Cardiac muscle cell (in vitro differentiated cells and primary cell): ENCODE data around the gene APIP. TPM values are rescaled to one million over a fixed set of nuclear protein-coding genes. Genes with fewer than 3 reads are reported as not detected.

Source experiments
- DNase-seq, 2 donors: peaks; one replicate each; pipeline versions ENCODE4 v3.0.0 to v3.0.0-alpha.2; 2010 to 2017; ENCODE audit warnings: low read depth in 1 of 2, low spot score in 1 of 2
- H3K27ac ChIP-seq: fragments of 200-600 bp; sonication (generic); 2 replicates; pipeline ENCODE4 v1.5.1; 2016
- H3K27me3 ChIP-seq: fragments of 200-600 bp; sonication (generic); 2 replicates; pipeline ENCODE4 v1.6.0; 2016; ENCODE audit warnings: control low read depth
- H3K36me3 ChIP-seq: fragments of 200-600 bp; sonication (generic); 2 replicates; pipeline ENCODE4 v1.5.1; 2016; ENCODE audit warnings: control low read depth
- H3K4me1 ChIP-seq: fragments of 200-600 bp; sonication (generic); 2 replicates; pipeline ENCODE4 v1.8.1; 2017; ENCODE audit warnings: low read depth, mild to moderate bottlenecking, mixed run types
- H3K4me3 ChIP-seq: fragments of 200-600 bp; sonication (generic); 2 replicates; pipeline ENCODE4 v1.5.1; 2016; ENCODE audit warnings: mild to moderate bottlenecking
- H3K9me3 ChIP-seq: fragments of 200-600 bp; sonication (generic); 2 replicates; pipeline ENCODE4 v1.5.1; 2017; ENCODE audit warnings: low read depth, mild to moderate bottlenecking, control low read depth
- CTCF ChIP-seq: IDR thresholded peaks from 2 replicates; pipeline ENCODE4 v1.5.1; 2012; ENCODE audit warnings: low read depth, mild to moderate bottlenecking, low read length
- polyA plus RNA-seq: library from polyadenylated mRNA; unstranded; fragments of >200 nt; fragmentation: Nextera tagmentation; extraction: Ambion mirVana; gene quantifications from 2 replicates; pipeline ENCODE4 v1.2.1, GENCODE V29; 2016
- total RNA-seq: library from RNA; depleted of rRNA; stranded (reverse); fragments of >200 nt; gene quantifications from 2 replicates; pipeline ENCODE4 v1.2.3, GENCODE V29; 2016

The APIP gene
- total and polyA plus RNA-seq, 2 experiments from 2014 or later: 18.3 to 29.2 TPM

- peaks cover 19% of the 10 kb centered on the region for H3K36me3 ChIP-seq
- H3K9me3 ChIP-seq: no peaks in the 10 kb centered on the region
- H3K4me3 ChIP-seq: no peak overlapping the region
- H3K27me3 ChIP-seq: no peaks in the 10 kb centered on the region
- DNase-seq: no peak
- no peaks in the 10 kb centered on the region for H3K4me1 ChIP-seq
- no peak overlapping the region for H3K27ac ChIP-seq
- no peak for TF ChIP-seq CTCF
Observed at GRCh38 chr11:34877375-34877975, 38.7 kb downstream of the APIP start.

GRCh38 chr11:34874202-34874601, 42.0 kb downstream of the APIP start:
- Histone ChIP-seq H3K9me3 (no peaks in the 10 kb centered on the region), H3K27ac (no peak overlapping the region), H3K4me1 (no peaks in the 10 kb centered on the region), H3K4me3 (no peak overlapping the region), H3K36me3 (peaks cover 4% of the 10 kb centered on the region), H3K27me3 (no peaks in the 10 kb centered on the region)
- DNase-seq: no peak
- TF ChIP-seq CTCF: no peak

GRCh38 chr11:34870548-34871196, 45.5 kb downstream of the APIP start:
- Histone ChIP-seq H3K9me3 (no peaks in the 10 kb centered on the region), H3K27ac (peak overlapping the region; percentile 72), H3K4me1 (no peaks in the 10 kb centered on the region), H3K27me3 (no peaks in the 10 kb centered on the region), H3K36me3 (no peaks in the 10 kb centered on the region), H3K4me3 (no peak overlapping the region)
- peak in 1 of 2 donors; percentile 11 for DNase-seq
- TF ChIP-seq CTCF: no peak

GRCh38 chr11:34869425-34869824, 46.8 kb downstream of the APIP start:
- Histone ChIP-seq H3K27ac (no peak overlapping the region), H3K27me3 (no peaks in the 10 kb centered on the region), H3K4me3 (no peak overlapping the region), H3K9me3 (no peaks in the 10 kb centered on the region), H3K36me3 (no peaks in the 10 kb centered on the region), H3K4me1 (no peaks in the 10 kb centered on the region)
- no peak for TF ChIP-seq CTCF
- no peak for DNase-seq

- no peaks in the 10 kb centered on the region for H3K27me3 ChIP-seq
- no peak overlapping the region for H3K4me3 ChIP-seq
- no peak overlapping the region for H3K27ac ChIP-seq
- peak in 1 of 2 donors; percentile 80 for DNase-seq
- no peaks in the 10 kb centered on the region for H3K36me3 ChIP-seq
- no peak for TF ChIP-seq CTCF
- H3K9me3 ChIP-seq: no peaks in the 10 kb centered on the region
- no peaks in the 10 kb centered on the region for H3K4me1 ChIP-seq
Observed at GRCh38 chr11:34866375-34866774, 49.8 kb downstream of the APIP start.
